HG03432 (cell line): ENCODE data around the gene ZC3H18.

Source experiments
- ATAC-seq: cut with Tn5 transposase; IDR thresholded peaks from one replicate; pipeline ENCODE4 v1.9.1; 2021; ENCODE audit warnings: mild to moderate bottlenecking, moderate library complexity; ENCODE audit not compliant: unreplicated experiment

The ZC3H18 gene

GRCh38 chr16:88548985-88549384 lies 21.2 kb upstream of the ZC3H18 start:
- ATAC-seq, result no peak

DNA sequence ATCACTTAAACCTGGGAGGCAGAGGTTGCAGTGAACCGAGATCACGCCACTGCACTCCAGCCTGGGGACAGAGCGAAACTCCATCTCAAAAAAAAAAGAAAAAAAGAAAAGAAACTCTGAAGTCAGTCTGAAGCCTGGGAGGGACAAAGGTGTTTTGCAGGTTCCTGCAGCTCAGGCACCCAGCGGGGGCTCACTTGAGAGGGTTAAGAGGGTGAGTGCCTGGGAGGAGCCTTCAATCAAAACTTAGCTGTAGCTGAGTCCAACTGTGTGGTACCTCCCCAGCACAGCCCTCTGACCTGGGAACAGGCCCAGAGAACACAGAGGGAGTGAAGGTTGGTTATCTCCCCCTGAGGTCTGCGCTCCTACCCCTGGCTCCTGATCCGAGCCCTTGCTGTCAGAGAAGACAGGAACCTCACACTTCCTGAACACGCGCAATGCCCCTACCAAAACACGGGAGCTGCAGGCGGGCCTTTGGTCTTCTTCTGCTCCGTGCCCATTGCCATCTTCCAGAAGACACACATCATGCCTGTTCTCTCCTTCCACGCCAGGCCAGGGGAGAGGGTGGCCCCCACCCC lies 20.4 kb upstream of the ZC3H18 start:
- ATAC-seq, result no peak

- ATAC-seq, result no peak
These were observed 19.9 kb upstream of the ZC3H18 start for GRCh38 chr16:88550246-88550661.

DNA sequence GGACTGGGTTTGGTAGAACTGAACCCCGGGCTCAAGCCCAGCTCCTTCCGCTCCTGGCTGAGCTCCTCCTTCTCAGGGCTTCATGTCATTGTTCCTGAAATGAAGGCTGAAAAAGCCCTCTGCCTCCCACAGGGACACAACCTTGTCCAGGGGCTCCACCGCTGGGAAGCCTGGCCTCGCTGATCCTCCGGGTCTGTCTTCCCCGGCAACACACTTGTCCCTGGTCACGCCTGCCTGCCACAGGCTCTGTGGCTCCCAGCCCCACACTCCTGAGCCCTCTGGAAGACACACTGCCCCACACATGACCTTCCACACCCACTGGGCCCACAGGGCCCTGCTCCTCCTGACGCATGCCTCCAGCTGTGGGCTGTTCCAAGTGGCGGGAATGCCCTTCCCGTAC lies 18.0 kb upstream of the ZC3H18 start:
- ATAC-seq, result no peak

- ATAC-seq, result no peak
These were observed 17.4 kb upstream of the ZC3H18 start for GRCh38 chr16:88552815-88553214.

- ATAC-seq, result no peak
These were observed 16.5 kb upstream of the ZC3H18 start for GRCh38 chr16:88553739-88554138.

GRCh38 chr16:88554711-88555264 lies 15.4 kb upstream of the ZC3H18 start:
- ATAC-seq, result no peak

DNA sequence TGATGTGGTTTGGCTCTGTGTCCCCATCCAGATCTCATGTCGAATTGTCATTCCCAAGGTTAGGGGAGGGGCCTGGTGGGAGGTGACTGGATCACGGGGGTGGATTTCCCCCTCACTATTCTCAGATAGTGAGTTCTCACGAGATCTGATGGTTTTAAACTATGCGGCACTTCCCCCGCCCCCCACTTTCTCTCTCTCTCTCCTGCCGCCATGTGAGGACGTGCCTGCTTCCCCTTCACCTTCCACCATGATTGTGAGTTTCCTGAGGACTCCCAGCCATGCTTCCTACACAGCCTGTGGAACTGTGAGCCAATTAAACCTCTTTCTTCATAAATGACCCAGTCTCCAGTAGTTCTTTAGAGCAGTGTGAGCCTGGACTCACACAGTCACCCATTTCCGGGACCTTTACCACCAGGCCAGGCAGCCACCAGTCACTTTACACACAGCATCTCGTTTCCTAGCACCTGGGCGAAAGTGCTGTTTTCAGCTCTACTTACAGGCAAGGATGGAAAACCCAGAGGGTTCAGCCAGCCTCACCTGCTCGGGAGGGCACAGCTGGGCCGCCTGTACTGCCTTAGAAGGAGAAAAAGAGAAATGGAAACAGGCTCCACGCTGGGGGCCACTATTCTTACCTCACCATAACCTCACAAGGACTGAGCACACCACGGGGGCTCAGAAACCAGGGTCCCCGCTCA lies 13.8 kb upstream of the ZC3H18 start:
- no peak for ATAC-seq

GRCh38 chr16:88558457-88559442 lies 11.5 kb upstream of the ZC3H18 start:
- no peak for ATAC-seq

- ATAC-seq, result no peak
These were observed 9.3 kb upstream of the ZC3H18 start for GRCh38 chr16:88560714-88561484.

- ATAC-seq, result no peak
These were observed 8.5 kb upstream of the ZC3H18 start for GRCh38 chr16:88561485-88562359.

DNA sequence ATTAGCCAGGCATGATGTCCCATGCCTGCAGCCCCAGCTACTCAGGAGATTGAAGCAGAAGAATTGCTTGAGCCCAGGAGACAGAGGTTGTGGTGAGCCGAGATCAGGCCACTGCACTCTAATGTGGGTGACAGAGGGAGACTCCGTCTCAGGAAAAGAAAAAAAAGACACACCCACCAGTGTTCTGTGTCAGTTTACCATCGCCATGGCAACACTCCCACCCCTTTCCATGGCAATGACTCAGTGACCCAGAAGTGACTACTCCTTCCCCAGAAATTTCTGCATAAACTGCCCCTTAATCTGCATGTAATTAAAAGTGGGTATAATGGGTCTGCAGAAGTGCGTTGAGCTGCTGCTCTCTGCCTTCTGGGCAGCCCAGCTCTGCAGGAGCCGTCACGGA lies 4.0 kb upstream of the ZC3H18 start:
- ATAC-seq, result no peak

GRCh38 chr16:88568710-88569613 lies 1.2 kb upstream of the ZC3H18 start:
- no peak for ATAC-seq

DNA sequence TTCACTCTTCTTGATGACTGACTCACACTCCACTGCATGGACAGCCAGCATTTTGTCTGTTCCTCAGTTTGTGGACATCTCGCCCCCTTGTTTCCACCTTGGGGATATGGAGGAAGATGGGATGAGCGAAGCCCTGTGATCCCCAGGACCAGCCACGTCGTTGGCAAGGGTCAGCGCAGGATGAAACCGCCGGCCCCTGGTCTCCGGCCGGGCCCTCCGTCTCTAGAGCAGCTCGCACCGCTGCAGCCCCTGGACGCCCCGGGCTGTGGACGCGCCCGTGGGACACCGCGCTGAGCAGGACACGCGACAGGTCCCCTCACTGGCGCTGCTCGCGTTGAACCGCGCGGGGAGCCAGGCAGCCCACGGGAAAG lies 604 bp upstream of the ZC3H18 start:
- peak; percentile 17 for ATAC-seq

DNA sequence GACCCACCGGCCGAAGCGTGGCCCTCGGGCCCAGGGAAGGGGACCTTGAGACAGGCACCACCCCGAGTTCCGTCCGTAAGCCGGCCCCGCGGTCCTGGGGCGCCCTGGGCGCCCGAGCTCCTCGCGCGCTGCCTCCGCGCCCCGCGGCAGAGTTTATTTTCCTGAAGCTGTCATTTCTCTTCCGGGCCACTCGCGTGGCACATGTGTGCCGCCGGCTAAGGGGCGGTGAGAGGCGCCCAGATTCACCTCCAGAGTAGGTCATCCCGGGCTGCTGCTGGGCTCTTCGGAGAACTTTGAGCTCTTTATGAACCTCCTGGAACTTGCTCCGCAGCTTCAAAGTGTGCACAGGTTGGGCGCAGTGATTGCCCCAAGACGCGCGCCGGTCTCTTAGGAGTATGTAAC lies 489 bp downstream of the ZC3H18 start:
- peak; percentile 31 for ATAC-seq

GRCh38 chr16:88575251-88575650 lies 5.0 kb downstream of the ZC3H18 start:
- ATAC-seq, result no peak

DNA sequence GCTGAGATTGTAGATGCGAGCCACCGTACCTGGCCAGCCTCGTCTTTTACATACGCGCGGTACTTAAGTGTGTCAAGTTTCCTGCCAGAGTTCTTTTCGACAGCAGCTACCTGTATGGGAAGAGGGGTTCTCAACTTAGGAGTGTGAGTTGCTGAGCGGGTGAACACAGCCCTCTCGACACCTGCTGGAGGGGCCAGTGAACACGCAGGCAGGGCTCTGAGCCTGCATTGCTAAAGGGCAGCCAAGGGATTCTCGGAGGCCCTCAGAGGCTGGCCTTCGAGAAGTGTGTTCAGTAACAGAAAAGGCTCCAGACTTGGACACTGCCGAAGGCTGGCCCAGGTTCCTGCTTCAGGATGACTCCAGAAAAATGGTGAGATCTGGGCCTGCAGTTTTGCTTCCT lies 6.1 kb downstream of the ZC3H18 start:
- ATAC-seq, result no peak

DNA sequence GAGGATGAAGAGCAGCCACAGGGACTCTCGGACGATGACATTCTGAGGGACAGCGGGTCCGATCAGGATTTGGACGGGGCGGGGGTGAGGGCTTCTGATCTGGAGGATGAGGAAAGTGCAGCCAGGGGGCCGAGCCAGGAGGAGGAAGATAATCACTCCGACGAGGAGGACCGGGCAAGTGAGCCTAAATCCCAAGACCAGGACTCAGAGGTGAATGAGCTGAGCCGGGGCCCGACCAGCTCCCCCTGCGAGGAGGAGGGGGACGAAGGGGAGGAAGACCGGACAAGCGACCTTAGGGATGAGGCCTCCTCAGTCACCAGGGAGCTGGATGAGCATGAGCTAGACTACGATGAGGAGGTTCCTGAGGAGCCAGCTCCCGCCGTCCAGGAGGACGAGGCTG lies 7.0 kb downstream of the ZC3H18 start:
- ATAC-seq, result no peak
